NB4 (cell line): ENCODE results near the gene PDE4D.

Experiments
- CTCF ChIP-seq: IDR thresholded peaks from one replicate; pipeline ENCODE4 v1.5.1; 2012; ENCODE audit warnings: low read depth, low read length
- MYC ChIP-seq: IDR thresholded peaks from 2 replicates; pipeline ENCODE4 v1.6.1; 2011; ENCODE audit warnings: low read depth, low read length
- POLR2A ChIP-seq: IDR thresholded peaks from 2 replicates; pipeline ENCODE4 v1.6.1; 2011; ENCODE audit warnings: mild to moderate bottlenecking; ENCODE audit not compliant: insufficient read length; ENCODE audit errors: extremely low read depth

- TF ChIP-seq CTCF (no peak), POLR2A (no peak), MYC (no peak)
Observed at GRCh38 chr5:59346982-59347381, 546.5 kb downstream of the PDE4D start.
